ENCODE data around the gene CH25H.
A peak's percentile ranks its signal among the peaks of the same experiment; 100 is the strongest.
"Not testable (repeated sequence)": the region's sequence is repeated elsewhere in the genome, so short reads cannot be mapped to it uniquely, and the experiment has no call there.

CH25H gene

DNA sequence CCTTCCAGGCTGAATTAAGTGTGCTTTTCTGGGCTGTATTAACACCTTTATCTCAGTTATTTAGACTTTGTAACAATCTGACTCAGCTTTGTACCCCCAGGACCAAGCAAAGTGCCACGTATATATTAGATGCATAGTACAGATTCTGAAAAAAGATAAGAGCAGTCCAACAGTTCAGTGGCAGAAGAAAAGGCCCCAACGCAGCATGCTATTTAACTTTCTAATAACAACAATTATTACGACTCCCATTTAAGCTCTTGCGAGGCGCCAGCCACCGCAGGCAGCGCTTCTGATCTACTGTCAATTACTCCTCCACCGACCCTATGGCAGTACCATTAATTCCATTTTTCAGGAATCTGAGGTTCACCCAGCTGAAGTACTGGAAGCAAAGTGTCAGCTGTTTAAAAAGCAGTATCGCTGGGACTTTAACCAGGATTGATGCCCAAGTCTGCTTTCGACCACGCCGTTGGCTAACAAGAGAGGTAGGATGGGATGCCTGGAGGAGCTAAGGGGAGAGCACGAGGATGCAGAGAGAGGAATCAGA is 43.8 kb upstream of the CH25H start:
- DNase-seq (ENCODE audit: extremely low read depth, low read depth), result no peak
- TF ChIP-seq, protein P1, sequence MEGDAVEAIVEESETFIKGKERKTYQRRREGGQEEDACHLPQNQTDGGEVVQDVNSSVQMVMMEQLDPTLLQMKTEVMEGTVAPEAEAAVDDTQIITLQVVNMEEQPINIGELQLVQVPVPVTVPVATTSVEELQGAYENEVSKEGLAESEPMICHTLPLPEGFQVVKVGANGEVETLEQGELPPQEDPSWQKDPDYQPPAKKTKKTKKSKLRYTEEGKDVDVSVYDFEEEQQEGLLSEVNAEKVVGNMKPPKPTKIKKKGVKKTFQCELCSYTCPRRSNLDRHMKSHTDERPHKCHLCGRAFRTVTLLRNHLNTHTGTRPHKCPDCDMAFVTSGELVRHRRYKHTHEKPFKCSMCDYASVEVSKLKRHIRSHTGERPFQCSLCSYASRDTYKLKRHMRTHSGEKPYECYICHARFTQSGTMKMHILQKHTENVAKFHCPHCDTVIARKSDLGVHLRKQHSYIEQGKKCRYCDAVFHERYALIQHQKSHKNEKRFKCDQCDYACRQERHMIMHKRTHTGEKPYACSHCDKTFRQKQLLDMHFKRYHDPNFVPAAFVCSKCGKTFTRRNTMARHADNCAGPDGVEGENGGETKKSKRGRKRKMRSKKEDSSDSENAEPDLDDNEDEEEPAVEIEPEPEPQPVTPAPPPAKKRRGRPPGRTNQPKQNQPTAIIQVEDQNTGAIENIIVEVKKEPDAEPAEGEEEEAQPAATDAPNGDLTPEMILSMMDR (IDR thresholded peaks at IDR 0.05; ENCODE audit: low read depth, low read length, missing control alignments), result no peak
- H3K4me3 ChIP-seq (replicated peaks; ENCODE audit: low read depth, low read length), result peak overlapping the region; percentile 77

DNA sequence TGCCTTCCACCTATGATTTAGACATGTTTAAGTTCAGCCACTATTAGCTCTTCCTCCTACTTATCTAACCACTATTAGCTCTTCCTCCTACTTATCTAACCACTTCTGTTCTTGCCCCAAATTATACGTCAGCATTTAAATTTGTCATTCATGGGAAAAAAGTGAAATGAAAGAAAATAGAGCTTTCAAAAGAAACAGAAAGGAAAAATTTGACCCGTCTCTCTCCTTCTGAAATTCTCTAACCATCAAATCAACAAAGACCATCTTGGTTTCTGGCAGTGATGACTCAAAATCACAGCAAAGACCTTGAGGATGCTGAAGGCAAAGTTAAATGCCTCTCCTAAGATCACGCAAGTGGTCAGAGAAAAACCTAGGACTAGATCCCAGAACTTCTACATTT is 41.9 kb upstream of the CH25H start:
- DNase-seq (ENCODE audit: extremely low read depth, low read depth), result no peak
- H3K4me3 ChIP-seq (replicated peaks; ENCODE audit: low read depth, low read length), result no peak overlapping the region
- TF ChIP-seq, protein P1 (IDR thresholded peaks at IDR 0.05; ENCODE audit: low read depth, low read length, missing control alignments), result no peak

DNA sequence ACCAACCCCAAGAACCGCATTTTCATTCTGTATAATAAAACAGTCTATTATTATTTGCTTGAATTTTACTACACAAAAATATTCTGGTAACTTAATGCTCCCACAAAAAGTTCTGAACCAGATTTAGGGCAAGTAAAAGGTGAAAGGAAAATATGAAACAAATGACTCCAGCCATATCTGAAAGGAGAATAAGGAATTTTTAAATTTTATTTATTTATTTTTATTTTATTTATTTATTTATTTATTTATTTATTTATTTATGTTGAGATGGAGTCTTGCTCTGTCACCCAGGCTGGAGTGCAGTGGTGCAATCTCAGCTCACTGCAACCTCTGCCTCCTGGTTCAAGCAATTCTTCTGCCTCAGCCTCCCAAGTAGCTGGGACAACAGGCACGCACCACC is 40.5 kb upstream of the CH25H start:
- not testable (repeated sequence) for H3K4me3 ChIP-seq (replicated peaks; ENCODE audit: low read depth, low read length); DNase-seq (ENCODE audit: extremely low read depth, low read depth)

DNA sequence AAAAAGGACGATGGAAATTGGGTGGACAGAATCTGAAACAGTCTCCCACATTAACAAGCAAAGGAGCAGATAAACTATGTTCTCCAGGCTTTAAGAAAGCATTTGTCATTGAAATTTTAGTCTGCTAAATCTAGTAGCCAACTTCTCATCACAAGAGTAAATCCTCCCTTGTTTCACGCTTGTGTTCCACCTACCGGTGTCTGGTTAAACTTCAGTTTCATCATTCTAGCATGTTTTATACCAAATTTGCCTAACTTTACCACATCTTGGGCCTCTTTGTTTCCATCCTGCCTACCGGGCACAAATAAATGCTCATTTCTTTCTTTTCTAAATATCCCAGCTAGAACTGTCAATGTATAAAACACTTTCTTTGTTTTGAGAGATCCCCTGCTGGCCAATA is 38.7 kb upstream of the CH25H start:
- DNase-seq (ENCODE audit: extremely low read depth, low read depth), result no peak
- TF ChIP-seq, protein P1 (IDR thresholded peaks at IDR 0.05; ENCODE audit: low read depth, low read length, missing control alignments), result no peak
- H3K4me3 ChIP-seq (replicated peaks; ENCODE audit: low read depth, low read length), result no peak overlapping the region

DNA sequence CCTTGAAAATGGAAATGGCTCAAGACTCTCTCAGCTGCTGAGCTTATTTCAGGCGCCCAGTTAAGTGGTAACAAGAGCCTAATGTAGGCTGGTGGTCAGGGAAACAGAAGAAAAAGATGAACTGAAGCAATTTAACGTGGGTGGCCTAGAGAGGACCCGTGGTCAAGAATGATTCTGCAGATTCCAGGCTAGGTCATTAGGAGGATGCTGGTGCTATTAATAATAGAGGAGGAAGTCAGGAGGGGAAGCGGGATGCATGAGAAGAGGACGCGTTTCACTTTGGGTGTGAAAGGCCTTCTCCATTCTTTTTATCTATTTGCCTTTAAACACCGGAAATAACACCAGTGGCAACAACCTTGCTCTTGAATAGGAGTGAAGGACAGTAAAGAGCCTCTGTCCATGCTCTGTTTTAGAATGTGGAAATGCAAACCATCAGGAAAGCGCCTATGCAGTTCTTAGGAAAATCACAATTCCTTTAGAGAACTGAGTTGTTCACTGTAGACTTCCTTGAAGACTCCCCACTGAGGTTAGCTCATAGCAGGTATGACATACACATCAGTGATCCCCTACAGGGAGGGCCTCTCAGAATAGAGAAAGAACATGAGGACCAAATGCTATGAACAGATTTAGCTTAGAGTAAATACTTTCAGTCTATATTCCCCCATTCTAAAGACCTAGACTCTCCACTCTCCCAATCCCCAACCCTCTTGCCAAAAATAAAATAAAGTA is 35.9 kb upstream of the CH25H start:
- H3K4me3 ChIP-seq (replicated peaks; ENCODE audit: low read depth, low read length), result no peak overlapping the region
- TF ChIP-seq, protein P1 (IDR thresholded peaks at IDR 0.05; ENCODE audit: low read depth, low read length, missing control alignments), result no peak
- no peak for DNase-seq (ENCODE audit: extremely low read depth, low read depth)

DNA sequence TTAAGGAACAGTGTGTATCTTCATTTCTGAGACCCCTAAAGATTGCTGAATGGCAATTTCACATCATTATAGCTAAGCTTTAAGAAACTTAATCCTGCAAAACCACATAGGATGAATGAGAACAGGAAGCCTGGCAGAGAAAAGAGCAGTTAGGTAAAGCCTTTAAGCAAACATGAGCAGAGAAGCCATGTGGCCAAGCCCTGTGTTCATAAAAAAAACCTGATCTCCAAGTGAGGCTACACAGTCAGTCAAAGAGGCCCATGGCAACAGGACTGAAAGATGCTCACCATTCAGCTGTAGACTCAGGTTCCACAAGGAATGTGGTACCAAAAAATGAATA is 35.2 kb upstream of the CH25H start:
- no peak overlapping the region for H3K4me3 ChIP-seq (replicated peaks; ENCODE audit: low read depth, low read length)
- DNase-seq (ENCODE audit: extremely low read depth, low read depth), result no peak
- TF ChIP-seq, protein P1 (IDR thresholded peaks at IDR 0.05; ENCODE audit: low read depth, low read length, missing control alignments), result no peak

DNA sequence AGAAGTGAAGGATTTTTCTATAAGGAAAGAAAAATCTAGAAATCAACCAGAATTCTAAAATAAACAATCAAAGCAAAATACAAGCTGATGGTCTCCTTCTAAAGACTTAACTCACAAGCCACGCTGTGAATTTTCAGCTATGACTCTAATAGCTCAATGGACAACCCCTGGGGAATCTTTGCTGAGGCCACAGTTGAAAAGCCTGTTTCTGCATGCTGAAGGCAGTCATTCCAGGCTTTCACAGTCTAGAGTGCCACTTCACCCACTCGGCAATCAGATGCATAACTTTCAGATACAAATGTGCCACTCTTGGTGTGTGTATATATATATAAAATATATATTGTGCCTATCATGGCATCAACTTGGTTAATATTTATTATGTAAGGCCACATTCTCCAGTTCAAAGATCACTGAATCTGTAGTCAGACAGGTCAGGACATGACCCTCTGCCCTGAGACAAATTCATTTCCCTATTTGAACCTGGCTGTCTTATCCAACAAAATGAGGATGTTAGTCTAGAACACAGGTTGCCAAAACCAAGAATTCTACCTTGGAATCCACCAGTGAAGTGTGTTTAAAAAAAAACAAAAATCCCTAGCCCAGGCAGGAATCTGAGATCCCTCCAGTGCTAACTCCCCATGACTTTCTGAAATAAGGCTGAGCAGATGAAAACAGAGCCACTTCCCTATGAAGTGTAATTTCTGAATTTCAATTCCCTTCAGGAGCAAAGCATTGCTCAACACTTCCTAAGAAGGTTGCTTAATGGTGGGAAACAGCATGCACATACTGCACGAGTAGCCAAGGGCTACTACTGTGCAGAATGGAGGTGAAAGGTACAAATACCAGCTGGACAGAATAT is 34.6 kb upstream of the CH25H start:
- TF ChIP-seq, protein P1 (IDR thresholded peaks at IDR 0.05; ENCODE audit: low read depth, low read length, missing control alignments), result no peak
- DNase-seq (ENCODE audit: extremely low read depth, low read depth), result no peak
- H3K4me3 ChIP-seq (replicated peaks; ENCODE audit: low read depth, low read length), result no peak overlapping the region
